Vagina (tissue), 2 donors: Measurements from ENCODE around the gene TMEM79. TPM values are rescaled to one million over a fixed set of nuclear protein-coding genes. Genes with fewer than 3 reads are reported as not detected.

Experiments
- DNase-seq, 2 donors: peaks; one replicate each; pipeline ENCODE4 v3.0.0-alpha.2; 2017; ENCODE audit errors: extremely low spot score in 2 of 2
- H3K27ac ChIP-seq: fragments of 200-600 bp; sonication (generic); one replicate; pipeline ENCODE4 v1.5.1; 2019
- H3K27me3 ChIP-seq: fragments of 200-600 bp; sonication (generic); one replicate; pipeline ENCODE4 v1.5.1; 2019
- H3K36me3 ChIP-seq, 2 donors: fragments of 200-600 bp; sonication (generic); one replicate each; pipeline ENCODE4 v1.5.1; 2017 to 2019
- H3K4me1 ChIP-seq: fragments of 200-600 bp; sonication (generic); one replicate; pipeline ENCODE4 v1.5.1; 2019
- H3K4me3 ChIP-seq, 2 donors: fragments of 200-600 bp; sonication (generic); 1 replicate in 1 of 2; 2 replicates in 1 of 2; pipeline ENCODE4 v1.5.1; 2016 to 2019
- H3K9me3 ChIP-seq: fragments of 200-600 bp; sonication (generic); one replicate; pipeline ENCODE4 v1.5.1; 2019
- CTCF ChIP-seq, 3 experiments: fragments of 450-650 bp in 2 of 3; fragments of 200-600 bp in 1 of 3; sonication (generic) in 1 of 3; IDR thresholded peaks; one replicate each; pipeline ENCODE4 v1.5.1; 2017 to 2019; ENCODE audit warnings: antibody characterized with exemption in 3 of 3, mild to moderate bottlenecking in 2 of 3, moderate library complexity in 2 of 3
- POLR2A ChIP-seq, 2 donors: fragments of 450-650 bp; IDR thresholded peaks; one replicate each; pipeline ENCODE4 v1.6.1; 2017; ENCODE audit warnings: antibody characterized with exemption in 2 of 2, mild to moderate bottlenecking in 2 of 2, moderate library complexity in 2 of 2
- POLR2AphosphoS5 ChIP-seq, 2 donors: sonication (generic); formaldehyde crosslinking; IDR thresholded peaks; one replicate each; pipeline ENCODE4 v1.9.0; 2017; ENCODE audit warnings: antibody characterized with exemption in 2 of 2, mild to moderate bottlenecking in 2 of 2, low read depth in 1 of 2; ENCODE audit not compliant: insufficient read depth in 1 of 2
- intact Hi-C: fragments of 100-400 bp; cut with DNase I; formaldehyde crosslinking; loops from one replicate; pipeline ENCODE4 v1.15.1; 2023
- total RNA-seq: library from RNA; depleted of rRNA; stranded (reverse); fragments of >200 nt; gene quantifications from one replicate; pipeline ENCODE4 v1.2.3, GENCODE V29; 2016

The TMEM79 gene
- total RNA-seq, 1 donor from 2014 or later = 27.3 TPM

GRCh38 chr1:156246781-156247459 is 37.2 kb upstream of the TMEM79 start:
- intact Hi-C loops = no loop called here
- no peaks in the 10 kb centered on the region for H3K9me3 ChIP-seq
- no peak overlapping the region for H3K4me3 ChIP-seq
- H3K4me1 ChIP-seq = peaks cover 32% of the 10 kb centered on the region
- H3K27me3 ChIP-seq = no peaks in the 10 kb centered on the region
- H3K27ac ChIP-seq = no peak overlapping the region
- H3K36me3 ChIP-seq = peaks cover 0 to 30% of the 10 kb centered on the region in 2 donors
- no peak for TF ChIP-seq POLR2AphosphoS5 (IDR thresholded peaks at IDR 0.05; ENCODE audit: insufficient read depth in 1 of 2, low read depth in 1 of 2)
- DNase-seq = no peak

- Histone ChIP-seq H3K27ac (no peak within 1 kb of the TSS), H3K4me3 (no peak within 1 kb of the TSS), H3K27me3 (no peaks in the 10 kb centered on the region), H3K4me1 (peaks cover 32% of the 10 kb centered on the region), H3K36me3 (peaks cover 0 to 37% of the 10 kb centered on the region in 2 donors), H3K9me3 (no peaks in the 10 kb centered on the region)
- DNase-seq = no peak
- intact Hi-C loops = no loop called here
- TF ChIP-seq POLR2A (IDR thresholded peaks at IDR 0.05) (no peak), POLR2AphosphoS5 (IDR thresholded peaks at IDR 0.05; ENCODE audit: insufficient read depth in 1 of 2, low read depth in 1 of 2) (no peak), CTCF (IDR thresholded peaks at IDR 0.05) (no peak)
Observed at GRCh38 chr1:156247460-156248322, 36.4 kb upstream of the TMEM79 start, which contains the start of gene PAQR6. PAQR6 (minus strand) TSS chr1:156248056; CDS start chr1:156246731, 1,325 bp downstream.

- Histone ChIP-seq H3K4me1 (peaks cover 32% of the 10 kb centered on the region), H3K36me3 (peaks cover 0 to 43% of the 10 kb centered on the region in 2 donors), H3K27ac (no peak overlapping the region), H3K9me3 (no peaks in the 10 kb centered on the region), H3K4me3 (no peak overlapping the region), H3K27me3 (no peaks in the 10 kb centered on the region)
- no peak for DNase-seq
- intact Hi-C loops = no loop called here
- TF ChIP-seq POLR2A (IDR thresholded peaks at IDR 0.05) (no peak), CTCF (IDR thresholded peaks at IDR 0.05) (no peak), POLR2AphosphoS5 (IDR thresholded peaks at IDR 0.05; ENCODE audit: insufficient read depth in 1 of 2, low read depth in 1 of 2) (no peak)
Observed at GRCh38 chr1:156248323-156248683, 35.8 kb upstream of the TMEM79 start.

GRCh38 chr1:156249593-156249992 is 34.5 kb upstream of the TMEM79 start:
- peaks cover 0 to 54% of the 10 kb centered on the region in 2 donors for H3K36me3 ChIP-seq

GRCh38 chr1:156251527-156251926 is 32.6 kb upstream of the TMEM79 start:
- Histone ChIP-seq H3K27ac (no peak overlapping the region), H3K27me3 (no peaks in the 10 kb centered on the region), H3K4me1 (peaks cover 17% of the 10 kb centered on the region), H3K9me3 (no peaks in the 10 kb centered on the region), H3K36me3 (peaks cover 0 to 73% of the 10 kb centered on the region in 2 donors), H3K4me3 (no peak overlapping the region)
- no peak for DNase-seq
- intact Hi-C loops = no loop called here
- TF ChIP-seq CTCF (IDR thresholded peaks at IDR 0.05) (no peak), POLR2A (IDR thresholded peaks at IDR 0.05) (no peak), POLR2AphosphoS5 (IDR thresholded peaks at IDR 0.05; ENCODE audit: insufficient read depth in 1 of 2, low read depth in 1 of 2) (no peak)

More at GRCh38 chr1:156249593-156249992, 34.5 kb upstream of the TMEM79 start:
- H3K9me3 ChIP-seq = no peaks in the 10 kb centered on the region
- no peaks in the 10 kb centered on the region for H3K27me3 ChIP-seq
- intact Hi-C loops = no loop called here
- DNase-seq = no peak
- no peak for TF ChIP-seq CTCF (IDR thresholded peaks at IDR 0.05)
- H3K4me1 ChIP-seq = peaks cover 32% of the 10 kb centered on the region
- H3K27ac ChIP-seq = no peak overlapping the region
- no peak overlapping the region for H3K4me3 ChIP-seq
